HepG2 (cell line): ENCODE measurements around the gene GRIN2C. TPM values are rescaled to one million over a fixed set of nuclear protein-coding genes. Genes with fewer than 3 reads are reported as not detected.

Experiments
- ARNTL ChIP-seq: sonication (generic); formaldehyde crosslinking; IDR thresholded peaks from 2 replicates; pipeline ENCODE4 v1.4.0; 2020; ENCODE audit warnings: mild to moderate bottlenecking, missing genetic modification reagents
- CEBPB ChIP-seq: IDR thresholded peaks from 2 replicates; pipeline ENCODE4 v1.6.1; 2011; ENCODE audit warnings: low read depth, low read length, improper control_type of control experiment, borderline replicate concordance
- HMGA1 ChIP-seq: sonication (generic); formaldehyde crosslinking; conservative IDR thresholded peaks from 2 replicates; pipeline ENCODE4 v1.4.0; 2020; ENCODE audit warnings: missing genetic modification reagents
- KLF11 ChIP-seq: IDR thresholded peaks from 2 replicates; pipeline ENCODE4 v1.6.1; 2016; ENCODE audit warnings: missing compliant biosample characterization
- NCOA5 ChIP-seq: sonication (generic); formaldehyde crosslinking; IDR thresholded peaks from 2 replicates; pipeline ENCODE4 v1.4.0; 2020; ENCODE audit warnings: missing genetic modification reagents
- PAX8 ChIP-seq: sonication (generic); formaldehyde crosslinking; IDR thresholded peaks from 2 replicates; pipeline ENCODE4 v1.8.0; 2022; ENCODE audit warnings: mild to moderate bottlenecking, missing genetic modification reagents, borderline replicate concordance
- RORA ChIP-seq: sonication (generic); formaldehyde crosslinking; IDR thresholded peaks from 2 replicates; pipeline ENCODE4 v1.5.0; 2020; ENCODE audit warnings: mild to moderate bottlenecking, missing genetic modification reagents, moderate library complexity
- SP2 ChIP-seq: sonication (generic); formaldehyde crosslinking; IDR thresholded peaks from 2 replicates; pipeline ENCODE4 v1.5.1; 2020; ENCODE audit warnings: mild to moderate bottlenecking, missing genetic modification reagents
- ZBTB20 ChIP-seq: sonication (generic); formaldehyde crosslinking; IDR thresholded peaks from 2 replicates; pipeline ENCODE4 v1.8.1; 2023; ENCODE audit warnings: missing genetic modification reagents, low read depth, mild to moderate bottlenecking, borderline replicate concordance
- ZFP37 ChIP-seq: sonication (generic); formaldehyde crosslinking; IDR thresholded peaks from 2 replicates; pipeline ENCODE4 v1.4.0; 2020; ENCODE audit warnings: missing genetic modification reagents, borderline replicate concordance
- ZFY ChIP-seq: sonication (generic); formaldehyde crosslinking; IDR thresholded peaks from 2 replicates; pipeline ENCODE4 v1.4.0; 2020; ENCODE audit warnings: missing genetic modification reagents
- ZNF724P ChIP-seq: sonication (generic); formaldehyde crosslinking; IDR thresholded peaks from 2 replicates; pipeline ENCODE4 v1.8.0; 2022; ENCODE audit warnings: missing genetic modification reagents, borderline replicate concordance
- ZNF777 ChIP-seq: sonication (generic); formaldehyde crosslinking; IDR thresholded peaks from 2 replicates; pipeline ENCODE4 v1.4.0; 2020; ENCODE audit warnings: missing genetic modification reagents
- polyA plus RNA-seq, 8 experiments: library from polyadenylated mRNA; depleted of rRNA in 3 of 8; stranded (reverse) in 7 of 8; unstranded in 1 of 8; fragments of >200 nt; fragmentation: Illumina TruSeq in 4 of 8; extraction: Trizol in 4 of 8; gene quantifications; 2 replicates each; pipeline versions ENCODE4 v1.2.1 to v1.2.3, GENCODE V29; 2011 to 2016; ENCODE audit warnings: low read depth in 4 of 8, missing spikeins in 1 of 8, mixed read lengths in 1 of 8; ENCODE audit not compliant: insufficient read depth in 1 of 8
- total RNA-seq, 5 experiments: library from RNA; depleted of rRNA; stranded (reverse); fragments of >200 nt; fragmentation: Illumina TruSeq; extraction: Trizol; gene quantifications; 2 replicates each; pipeline ENCODE4 v1.2.3, GENCODE V29; 2016; ENCODE audit warnings: low read depth in 1 of 5
- TF ChIP-seq, protein P1 (sequence below): sonication (generic); formaldehyde crosslinking; IDR thresholded peaks from 2 replicates; pipeline ENCODE4 v1.4.0; 2020; ENCODE audit warnings: mild to moderate bottlenecking, missing genetic modification reagents
- TF ChIP-seq, protein P2 (sequence below): sonication (generic); formaldehyde crosslinking; IDR thresholded peaks from 2 replicates; pipeline ENCODE4 v1.4.0; 2020; ENCODE audit warnings: missing genetic modification reagents, borderline replicate concordance
- TF ChIP-seq, protein P3 (sequence below): sonication (generic); formaldehyde crosslinking; IDR thresholded peaks from 2 replicates; pipeline ENCODE4 v1.8.1; 2023; ENCODE audit warnings: mild to moderate bottlenecking, inconsistent platforms, moderate library complexity, missing genetic modification reagents, borderline replicate concordance
- TF ChIP-seq, protein P4 (sequence below): sonication (generic); formaldehyde crosslinking; IDR thresholded peaks from 2 replicates; pipeline ENCODE4 v1.9.0; 2021; ENCODE audit warnings: missing genetic modification reagents, mild to moderate bottlenecking, borderline replicate concordance
- TF ChIP-seq, protein P5 (sequence below): sonication (generic); formaldehyde crosslinking; IDR thresholded peaks from 2 replicates; pipeline ENCODE4 v1.5.1; 2020; ENCODE audit warnings: missing genetic modification reagents, mild to moderate bottlenecking, borderline replicate concordance

GRIN2C gene
- total and polyA plus RNA-seq, 2 of the 13 experiments (the other 11 are each of a cell fraction or from before 2014, with no cell fraction given): 0.03 to 0.11 TPM

DNA sequence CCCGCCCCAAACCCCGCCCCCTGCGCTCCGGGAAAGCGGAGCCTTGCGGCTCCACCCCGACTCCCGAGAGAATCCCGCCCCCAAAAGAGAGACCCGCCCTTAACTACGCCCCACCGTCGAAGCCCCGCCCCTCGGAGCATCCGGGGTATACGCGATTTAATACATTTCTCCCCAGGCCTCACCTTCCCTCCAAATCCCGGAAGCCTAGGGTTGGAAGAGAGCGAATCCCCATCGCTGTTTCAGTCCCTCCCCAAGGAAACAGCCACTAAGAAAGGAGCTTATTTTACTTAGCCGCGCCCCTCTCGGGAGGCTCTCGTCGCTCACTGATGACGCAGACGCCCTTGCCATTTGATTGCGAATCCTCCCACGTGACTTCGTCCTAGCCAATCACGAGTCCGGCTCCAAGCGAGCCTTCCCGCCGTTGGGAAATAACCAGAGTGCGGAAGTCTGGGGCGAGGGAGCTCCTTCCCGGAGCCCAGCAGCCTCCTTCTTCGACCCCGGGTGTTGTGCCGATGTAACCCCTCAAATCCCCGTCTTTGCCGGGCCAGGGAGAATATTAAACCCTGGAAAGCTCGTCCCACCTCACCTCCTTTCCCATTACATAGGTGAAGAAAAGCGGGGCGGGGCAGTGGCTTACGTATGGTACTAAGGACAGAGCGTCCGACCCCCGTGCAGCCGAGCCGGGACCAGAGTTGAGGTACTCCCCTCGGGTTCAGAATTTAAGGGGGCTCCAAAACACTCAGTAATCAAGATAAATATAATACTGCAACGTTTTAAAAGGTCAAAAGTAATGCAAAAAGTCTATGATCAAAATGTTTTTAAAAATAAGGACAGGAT, 13.6 kb upstream of the GRIN2C start (continued):
- TF ChIP-seq, protein P1, sequence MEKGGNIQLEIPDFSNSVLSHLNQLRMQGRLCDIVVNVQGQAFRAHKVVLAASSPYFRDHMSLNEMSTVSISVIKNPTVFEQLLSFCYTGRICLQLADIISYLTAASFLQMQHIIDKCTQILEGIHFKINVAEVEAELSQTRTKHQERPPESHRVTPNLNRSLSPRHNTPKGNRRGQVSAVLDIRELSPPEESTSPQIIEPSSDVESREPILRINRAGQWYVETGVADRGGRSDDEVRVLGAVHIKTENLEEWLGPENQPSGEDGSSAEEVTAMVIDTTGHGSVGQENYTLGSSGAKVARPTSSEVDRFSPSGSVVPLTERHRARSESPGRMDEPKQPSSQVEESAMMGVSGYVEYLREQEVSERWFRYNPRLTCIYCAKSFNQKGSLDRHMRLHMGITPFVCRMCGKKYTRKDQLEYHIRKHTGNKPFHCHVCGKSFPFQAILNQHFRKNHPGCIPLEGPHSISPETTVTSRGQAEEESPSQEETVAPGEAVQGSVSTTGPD (CRISPR knock-in tag): no peak
- TF ChIP-seq, protein P2, sequence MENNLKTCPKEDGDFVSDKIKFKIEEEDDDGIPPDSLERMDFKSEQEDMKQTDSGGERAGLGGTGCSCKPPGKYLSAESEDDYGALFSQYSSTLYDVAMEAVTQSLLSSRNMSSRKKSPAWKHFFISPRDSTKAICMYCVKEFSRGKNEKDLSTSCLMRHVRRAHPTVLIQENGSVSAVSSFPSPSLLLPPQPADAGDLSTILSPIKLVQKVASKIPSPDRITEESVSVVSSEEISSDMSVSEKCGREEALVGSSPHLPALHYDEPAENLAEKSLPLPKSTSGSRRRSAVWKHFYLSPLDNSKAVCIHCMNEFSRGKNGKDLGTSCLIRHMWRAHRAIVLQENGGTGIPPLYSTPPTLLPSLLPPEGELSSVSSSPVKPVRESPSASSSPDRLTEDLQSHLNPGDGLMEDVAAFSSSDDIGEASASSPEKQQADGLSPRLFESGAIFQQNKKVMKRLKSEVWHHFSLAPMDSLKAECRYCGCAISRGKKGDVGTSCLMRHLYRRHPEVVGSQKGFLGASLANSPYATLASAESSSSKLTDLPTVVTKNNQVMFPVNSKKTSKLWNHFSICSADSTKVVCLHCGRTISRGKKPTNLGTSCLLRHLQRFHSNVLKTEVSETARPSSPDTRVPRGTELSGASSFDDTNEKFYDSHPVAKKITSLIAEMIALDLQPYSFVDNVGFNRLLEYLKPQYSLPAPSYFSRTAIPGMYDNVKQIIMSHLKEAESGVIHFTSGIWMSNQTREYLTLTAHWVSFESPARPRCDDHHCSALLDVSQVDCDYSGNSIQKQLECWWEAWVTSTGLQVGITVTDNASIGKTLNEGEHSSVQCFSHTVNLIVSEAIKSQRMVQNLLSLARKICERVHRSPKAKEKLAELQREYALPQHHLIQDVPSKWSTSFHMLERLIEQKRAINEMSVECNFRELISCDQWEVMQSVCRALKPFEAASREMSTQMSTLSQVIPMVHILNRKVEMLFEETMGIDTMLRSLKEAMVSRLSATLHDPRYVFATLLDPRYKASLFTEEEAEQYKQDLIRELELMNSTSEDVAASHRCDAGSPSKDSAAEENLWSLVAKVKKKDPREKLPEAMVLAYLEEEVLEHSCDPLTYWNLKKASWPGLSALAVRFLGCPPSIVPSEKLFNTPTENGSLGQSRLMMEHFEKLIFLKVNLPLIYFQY (CRISPR knock-in tag): no peak
- TF ChIP-seq HMGA1 (CRISPR knock-in tag) (no peak), ZBTB20 (CRISPR knock-in tag) (peak; percentile 17; the same call in 1 of the 2 replicates), ZNF724P (CRISPR knock-in tag) (0 out of 2 replicates have a peak, but pooled peaks have one; percentile 15), ZFY (CRISPR knock-in tag) (no peak; the same call in 1 of the 2 replicates), ZFP37 (CRISPR knock-in tag) (no peak), NCOA5 (CRISPR knock-in tag) (no peak), PAX8 (CRISPR knock-in tag) (no peak), RORA (CRISPR knock-in tag) (no peak), KLF11 (0 out of 2 replicates have a peak, but pooled peaks have one; percentile 42), SP2 (peak; percentile 73), ZNF777 (no peak; the same call in 1 of the 2 replicates), ARNTL (CRISPR knock-in tag) (no peak), CEBPB (peak; percentile 93)
- TF ChIP-seq, protein P3, sequence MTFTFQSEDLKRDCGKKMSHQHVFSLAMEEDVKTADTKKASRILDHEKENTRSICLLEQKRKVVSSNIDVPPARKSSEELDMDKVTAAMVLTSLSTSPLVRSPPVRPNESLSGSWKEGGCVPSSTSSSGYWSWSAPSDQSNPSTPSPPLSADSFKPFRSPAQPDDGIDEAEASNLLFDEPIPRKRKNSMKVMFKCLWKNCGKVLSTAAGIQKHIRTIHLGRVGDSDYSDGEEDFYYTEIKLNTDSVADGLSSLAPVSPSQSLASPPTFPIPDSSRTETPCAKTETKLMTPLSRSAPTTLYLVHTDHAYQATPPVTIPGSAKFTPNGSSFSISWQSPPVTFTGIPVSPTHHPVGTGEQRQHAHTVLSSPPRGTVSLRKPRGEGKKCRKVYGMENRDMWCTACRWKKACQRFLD (CRISPR knock-in tag): no peak
- TF ChIP-seq, protein P4, sequence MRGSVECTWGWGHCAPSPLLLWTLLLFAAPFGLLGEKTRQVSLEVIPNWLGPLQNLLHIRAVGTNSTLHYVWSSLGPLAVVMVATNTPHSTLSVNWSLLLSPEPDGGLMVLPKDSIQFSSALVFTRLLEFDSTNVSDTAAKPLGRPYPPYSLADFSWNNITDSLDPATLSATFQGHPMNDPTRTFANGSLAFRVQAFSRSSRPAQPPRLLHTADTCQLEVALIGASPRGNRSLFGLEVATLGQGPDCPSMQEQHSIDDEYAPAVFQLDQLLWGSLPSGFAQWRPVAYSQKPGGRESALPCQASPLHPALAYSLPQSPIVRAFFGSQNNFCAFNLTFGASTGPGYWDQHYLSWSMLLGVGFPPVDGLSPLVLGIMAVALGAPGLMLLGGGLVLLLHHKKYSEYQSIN (CRISPR knock-in tag): no peak
- TF ChIP-seq, protein P5, sequence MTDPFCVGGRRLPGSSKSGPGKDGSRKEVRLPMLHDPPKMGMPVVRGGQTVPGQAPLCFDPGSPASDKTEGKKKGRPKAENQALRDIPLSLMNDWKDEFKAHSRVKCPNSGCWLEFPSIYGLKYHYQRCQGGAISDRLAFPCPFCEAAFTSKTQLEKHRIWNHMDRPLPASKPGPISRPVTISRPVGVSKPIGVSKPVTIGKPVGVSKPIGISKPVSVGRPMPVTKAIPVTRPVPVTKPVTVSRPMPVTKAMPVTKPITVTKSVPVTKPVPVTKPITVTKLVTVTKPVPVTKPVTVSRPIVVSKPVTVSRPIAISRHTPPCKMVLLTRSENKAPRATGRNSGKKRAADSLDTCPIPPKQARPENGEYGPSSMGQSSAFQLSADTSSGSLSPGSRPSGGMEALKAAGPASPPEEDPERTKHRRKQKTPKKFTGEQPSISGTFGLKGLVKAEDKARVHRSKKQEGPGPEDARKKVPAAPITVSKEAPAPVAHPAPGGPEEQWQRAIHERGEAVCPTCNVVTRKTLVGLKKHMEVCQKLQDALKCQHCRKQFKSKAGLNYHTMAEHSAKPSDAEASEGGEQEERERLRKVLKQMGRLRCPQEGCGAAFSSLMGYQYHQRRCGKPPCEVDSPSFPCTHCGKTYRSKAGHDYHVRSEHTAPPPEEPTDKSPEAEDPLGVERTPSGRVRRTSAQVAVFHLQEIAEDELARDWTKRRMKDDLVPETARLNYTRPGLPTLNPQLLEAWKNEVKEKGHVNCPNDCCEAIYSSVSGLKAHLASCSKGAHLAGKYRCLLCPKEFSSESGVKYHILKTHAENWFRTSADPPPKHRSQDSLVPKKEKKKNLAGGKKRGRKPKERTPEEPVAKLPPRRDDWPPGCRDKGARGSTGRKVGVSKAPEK (CRISPR knock-in tag): no peak
